Measurements from ENCODE around the gene JDP2.

JDP2 gene

DNA sequence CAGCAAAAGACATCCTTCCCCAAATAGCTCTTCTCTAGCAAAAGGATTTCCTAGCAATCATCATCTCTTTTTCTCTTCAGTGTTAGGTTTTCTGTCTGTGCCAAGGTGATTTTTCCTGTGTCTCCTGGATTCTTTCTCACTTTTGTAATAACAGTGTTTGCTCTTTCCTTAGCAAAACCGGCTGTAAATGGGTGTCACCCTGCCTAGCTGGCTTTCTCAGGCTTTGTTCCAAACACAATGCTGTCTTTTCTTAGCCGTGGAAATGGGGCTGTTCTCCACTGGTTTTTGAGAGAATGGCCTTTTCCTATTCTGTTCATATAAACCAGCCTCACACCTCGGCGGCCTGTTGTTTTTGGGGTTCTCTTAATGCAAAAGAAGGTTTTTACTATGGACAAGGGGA, 21.9 kb downstream of the JDP2 start:
- Histone ChIP-seq H3K27me3 (ENCODE audit: low read length) (no peaks in the 10 kb centered on the region), H3K9me3 (ENCODE audit: insufficient read depth, low read length) (no peaks in the 10 kb centered on the region), H3K4me3 (ENCODE audit: insufficient read depth, low read length, poor library complexity, severe bottlenecking) (no peak overlapping the region), H3K9ac (ENCODE audit: low read length) (no peak overlapping the region), H3K27ac (ENCODE audit: low read depth, low read length) (no peak overlapping the region), H3K4me2 (ENCODE audit: low read depth, low read length, poor library complexity, severe bottlenecking) (no peak overlapping the region), H3F3A (ENCODE audit: insufficient read depth) (0 out of 2 replicates have a peak, but pooled peaks cover 8% of the 10 kb centered on the region), H3K9me2 (replicated peaks; ENCODE audit: insufficient read depth, low read length) (no peaks in the 10 kb centered on the region), H3K79me2 (ENCODE audit: insufficient read depth, low read length) (peaks cover 82% of the 10 kb centered on the region), H3K36me3 (ENCODE audit: low read length) (peaks cover 18% of the 10 kb centered on the region; the same call in 1 of the 2 replicates), H4K20me1 (ENCODE audit: low read depth, low read length) (no peaks in the 10 kb centered on the region; the same call in 1 of the 2 replicates), H2AFZ (ENCODE audit: low read depth, low read length, severe bottlenecking) (no peak overlapping the region)
- TF ChIP-seq, protein P1, sequence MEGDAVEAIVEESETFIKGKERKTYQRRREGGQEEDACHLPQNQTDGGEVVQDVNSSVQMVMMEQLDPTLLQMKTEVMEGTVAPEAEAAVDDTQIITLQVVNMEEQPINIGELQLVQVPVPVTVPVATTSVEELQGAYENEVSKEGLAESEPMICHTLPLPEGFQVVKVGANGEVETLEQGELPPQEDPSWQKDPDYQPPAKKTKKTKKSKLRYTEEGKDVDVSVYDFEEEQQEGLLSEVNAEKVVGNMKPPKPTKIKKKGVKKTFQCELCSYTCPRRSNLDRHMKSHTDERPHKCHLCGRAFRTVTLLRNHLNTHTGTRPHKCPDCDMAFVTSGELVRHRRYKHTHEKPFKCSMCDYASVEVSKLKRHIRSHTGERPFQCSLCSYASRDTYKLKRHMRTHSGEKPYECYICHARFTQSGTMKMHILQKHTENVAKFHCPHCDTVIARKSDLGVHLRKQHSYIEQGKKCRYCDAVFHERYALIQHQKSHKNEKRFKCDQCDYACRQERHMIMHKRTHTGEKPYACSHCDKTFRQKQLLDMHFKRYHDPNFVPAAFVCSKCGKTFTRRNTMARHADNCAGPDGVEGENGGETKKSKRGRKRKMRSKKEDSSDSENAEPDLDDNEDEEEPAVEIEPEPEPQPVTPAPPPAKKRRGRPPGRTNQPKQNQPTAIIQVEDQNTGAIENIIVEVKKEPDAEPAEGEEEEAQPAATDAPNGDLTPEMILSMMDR (IDR thresholded peaks at IDR 0.05; ENCODE audit: insufficient read depth, low read length, poor library complexity, severe bottlenecking), result no peak
- no peak for TF ChIP-seq EZH2phosphoT487 (conservative IDR thresholded peaks at IDR 0.05; ENCODE audit: low read length)

DNA sequence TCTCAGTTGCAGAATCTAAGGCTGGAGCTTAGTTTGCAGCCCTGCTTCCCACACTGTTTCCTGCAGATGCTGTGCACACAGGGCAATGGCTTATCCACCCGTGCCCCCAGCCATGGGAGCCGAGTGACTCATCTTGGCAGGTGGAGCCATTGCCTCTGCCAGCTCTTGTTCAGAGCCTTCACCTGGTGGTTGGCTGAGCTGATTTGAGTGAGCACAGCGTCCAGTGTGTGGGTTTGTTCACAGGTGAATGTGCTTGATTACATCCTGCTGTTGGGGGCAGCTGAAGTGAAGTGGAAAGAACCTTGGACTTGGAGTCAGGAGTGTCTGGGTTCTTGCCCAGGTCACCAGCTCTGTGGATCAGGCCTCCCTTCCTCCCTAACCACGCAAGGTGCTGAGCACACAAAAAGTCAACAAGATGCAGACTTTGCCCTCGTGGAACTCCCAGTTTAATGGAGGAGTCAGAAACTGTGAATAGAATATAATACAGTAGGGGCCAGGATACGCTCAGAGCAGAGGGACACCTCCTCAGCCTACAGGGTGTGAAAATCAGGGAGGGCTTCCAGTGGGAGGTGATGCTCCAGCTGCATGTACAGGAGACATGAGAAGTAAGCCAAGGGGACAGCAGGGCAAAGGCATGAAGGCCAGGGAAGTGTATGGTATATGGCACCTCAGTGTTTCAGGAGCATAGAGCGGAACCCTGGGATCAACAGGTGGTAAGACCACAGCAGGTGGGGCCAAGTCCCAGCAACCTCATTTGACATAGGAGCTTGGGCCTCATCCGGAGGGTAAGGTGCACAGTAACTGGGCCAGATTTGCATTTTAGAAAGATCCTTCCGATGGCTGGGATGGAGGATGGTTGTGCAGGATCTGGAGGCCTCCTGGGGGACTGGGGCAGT, 22.8 kb downstream of the JDP2 start:
- H3K36me3 ChIP-seq (ENCODE audit: low read length), result peaks cover 13% of the 10 kb centered on the region; the same call in 1 of the 2 replicates
- H4K20me1 ChIP-seq (ENCODE audit: low read depth, low read length), result no peaks in the 10 kb centered on the region; the same call in 1 of the 2 replicates
- no peak overlapping the region for H3K9ac ChIP-seq (ENCODE audit: low read length)
- H3K4me2 ChIP-seq (ENCODE audit: low read depth, low read length, poor library complexity, severe bottlenecking), result no peak overlapping the region
- H3K79me2 ChIP-seq (ENCODE audit: insufficient read depth, low read length), result peaks cover 82% of the 10 kb centered on the region
- no peak overlapping the region for H3K4me3 ChIP-seq (ENCODE audit: insufficient read depth, low read length, poor library complexity, severe bottlenecking)
- 0 out of 2 replicates have a peak, but pooled peaks cover 8% of the 10 kb centered on the region for H3F3A ChIP-seq (ENCODE audit: insufficient read depth)
- no peaks in the 10 kb centered on the region for H3K9me3 ChIP-seq (ENCODE audit: insufficient read depth, low read length)
- no peak overlapping the region for H3K27ac ChIP-seq (ENCODE audit: low read depth, low read length)
- no peaks in the 10 kb centered on the region for H3K9me2 ChIP-seq (replicated peaks; ENCODE audit: insufficient read depth, low read length)
- TF ChIP-seq, protein P1 (IDR thresholded peaks at IDR 0.05; ENCODE audit: insufficient read depth, low read length, poor library complexity, severe bottlenecking), result no peak
- no peak for TF ChIP-seq EZH2phosphoT487 (conservative IDR thresholded peaks at IDR 0.05; ENCODE audit: low read length)
- no peak overlapping the region for H2AFZ ChIP-seq (ENCODE audit: low read depth, low read length, severe bottlenecking)
- no peaks in the 10 kb centered on the region for H3K27me3 ChIP-seq (ENCODE audit: low read length)

DNA sequence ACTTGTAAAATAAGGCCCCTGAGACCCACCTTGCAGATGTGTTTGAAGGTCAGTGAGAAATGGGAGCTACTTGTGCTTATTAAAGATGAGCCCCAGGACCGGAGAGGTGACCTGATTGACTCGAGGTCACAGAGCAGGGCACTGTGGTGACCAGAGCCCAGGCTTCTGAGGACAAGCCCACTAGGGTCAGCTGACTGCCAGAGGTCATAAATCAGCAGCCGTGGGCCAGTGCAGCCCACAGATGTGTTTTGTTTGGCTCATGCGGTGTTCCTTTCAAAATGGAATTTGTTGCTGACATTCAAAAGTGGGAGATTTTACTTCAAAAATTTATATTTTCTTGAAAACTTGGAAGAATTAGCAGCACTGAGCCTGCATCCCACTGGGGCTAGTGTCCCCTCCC, 24.5 kb downstream of the JDP2 start:
- Histone ChIP-seq H4K20me1 (ENCODE audit: low read depth, low read length) (no peaks in the 10 kb centered on the region), H3K27ac (ENCODE audit: low read depth, low read length) (no peak overlapping the region), H3K9me3 (ENCODE audit: insufficient read depth, low read length) (no peaks in the 10 kb centered on the region), H3K27me3 (ENCODE audit: low read length) (no peaks in the 10 kb centered on the region), H2AFZ (ENCODE audit: low read depth, low read length, severe bottlenecking) (no peak overlapping the region), H3K4me3 (ENCODE audit: insufficient read depth, low read length, poor library complexity, severe bottlenecking) (no peak overlapping the region), H3F3A (ENCODE audit: insufficient read depth) (0 out of 2 replicates have a peak, but pooled peaks cover 3% of the 10 kb centered on the region), H3K4me2 (ENCODE audit: low read depth, low read length, poor library complexity, severe bottlenecking) (no peak overlapping the region), H3K79me2 (ENCODE audit: insufficient read depth, low read length) (peaks cover 83% of the 10 kb centered on the region), H3K9ac (ENCODE audit: low read length) (no peak overlapping the region), H3K36me3 (ENCODE audit: low read length) (peaks cover 2% of the 10 kb centered on the region; the same call in 1 of the 2 replicates), H3K9me2 (replicated peaks; ENCODE audit: insufficient read depth, low read length) (no peaks in the 10 kb centered on the region)
- TF ChIP-seq EZH2phosphoT487 (conservative IDR thresholded peaks at IDR 0.05; ENCODE audit: low read length), result no peak
- TF ChIP-seq, protein P1 (IDR thresholded peaks at IDR 0.05; ENCODE audit: insufficient read depth, low read length, poor library complexity, severe bottlenecking), result no peak

All from SU-DHL-6 (cell line).